Tibial nerve (tissue), 4 donors: Measurements from ENCODE around the gene JAKMIP1. TPM values are rescaled to one million over a fixed set of nuclear protein-coding genes. Genes with fewer than 3 reads are reported as not detected.

Experiments used
- DNase-seq, 2 donors: peaks; one replicate each; pipeline ENCODE4 v3.0.0-alpha.2; 2019; ENCODE audit warnings: low spot score in 2 of 2
- H3K27ac ChIP-seq, 4 donors: fragments of 200-600 bp; sonication (generic) in 3 of 4; one replicate each; pipeline ENCODE4 v1.5.1; 2017 to 2019; ENCODE audit warnings: mild to moderate bottlenecking in 1 of 4
- H3K27me3 ChIP-seq, 2 donors: fragments of 200-600 bp; sonication (generic) in 1 of 2; one replicate each; pipeline versions ENCODE4 v1.5.1 to v1.6.0; 2017 to 2019
- H3K36me3 ChIP-seq, 3 donors: fragments of 200-600 bp; sonication (generic); one replicate each; pipeline ENCODE4 v1.5.1; 2018 to 2019
- H3K4me1 ChIP-seq, 4 donors: fragments of 200-600 bp; sonication (generic) in 3 of 4; one replicate each; pipeline ENCODE4 v1.5.1; 2017 to 2019
- H3K4me3 ChIP-seq, 4 donors: fragments of 200-600 bp; sonication (generic) in 3 of 4; one replicate each; pipeline ENCODE4 v1.5.1; 2017 to 2019; ENCODE audit warnings: mild to moderate bottlenecking in 1 of 4, moderate library complexity in 1 of 4
- H3K9me3 ChIP-seq, 4 donors: fragments of 200-600 bp; sonication (generic) in 3 of 4; one replicate each; pipeline ENCODE4 v1.5.1; 2017 to 2019
- CTCF ChIP-seq, 5 experiments: fragments of 200-600 bp in 3 of 5; fragments of 450-650 bp in 2 of 5; sonication (generic) in 3 of 5; IDR thresholded peaks; one replicate each; pipeline ENCODE4 v1.5.1; 2016 to 2019; ENCODE audit warnings: antibody characterized with exemption in 5 of 5, mild to moderate bottlenecking in 3 of 5, moderate library complexity in 2 of 5
- EP300 ChIP-seq, 2 donors: sonication (generic); formaldehyde crosslinking; IDR thresholded peaks; one replicate each; pipeline ENCODE4 v1.6.1; 2017; ENCODE audit warnings: antibody characterized with exemption in 2 of 2, mild to moderate bottlenecking in 1 of 2
- POLR2A ChIP-seq, 2 donors: fragments of 450-650 bp; IDR thresholded peaks; one replicate each; pipeline ENCODE4 v1.6.1; 2017; ENCODE audit warnings: antibody characterized with exemption in 2 of 2, mild to moderate bottlenecking in 2 of 2, moderate library complexity in 2 of 2
- WGBS, 2 donors: methylation state at CpG; one replicate each; pipeline ENCODE4 v1.1.5; 2018; 5-methylcytosine and 5-hydroxymethylcytosine counted together
- total RNA-seq, 4 donors: library from RNA; depleted of rRNA; stranded (reverse); fragments of >200 nt; gene quantifications; one replicate each; pipeline ENCODE4 v1.1.0, GENCODE V29; 2016

The JAKMIP1 gene
- total RNA-seq, 4 donors from 2014 or later, result 0.30 to 2.5 (median 1.2) TPM

DNA sequence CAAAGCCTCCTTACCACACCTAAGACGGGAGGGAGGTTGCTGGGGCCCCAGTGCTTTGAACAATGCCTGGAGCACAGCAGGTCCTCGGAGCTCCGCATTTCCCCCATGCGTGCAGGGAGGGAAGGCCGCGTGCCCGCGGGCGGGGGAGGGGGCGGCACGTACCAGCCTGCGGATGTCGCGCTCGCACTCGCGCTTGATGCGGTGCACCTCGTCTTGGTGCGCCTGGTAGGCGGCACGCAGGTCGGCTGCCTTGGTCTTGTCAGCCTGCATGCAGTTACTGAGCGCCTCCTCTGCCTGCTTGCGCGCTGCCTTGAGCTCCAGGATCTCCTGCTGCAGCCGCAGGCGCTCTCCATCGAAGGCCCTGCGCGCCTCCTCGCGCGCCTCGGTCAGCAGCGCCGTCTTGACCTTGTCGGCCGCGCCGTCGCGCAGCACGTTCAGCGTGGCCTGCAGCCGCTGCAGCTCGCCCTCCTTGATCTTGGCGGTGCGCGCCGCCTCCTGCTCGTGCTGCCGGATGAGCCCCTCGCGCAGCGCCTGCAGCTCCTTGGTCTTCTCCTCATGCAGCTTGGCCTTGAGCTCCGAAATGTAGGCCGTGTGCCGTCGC, 94.9 kb downstream of the JAKMIP1 start:
- WGBS, 2 donors, result 59 to 62% methylated on average over 58 to 60 of the region's 60 CpGs
- DNase-seq, result no peak
- peaks cover 0 to 22% (median 2%) of the 10 kb centered on the region in 4 donors for H3K9me3 ChIP-seq

DNA sequence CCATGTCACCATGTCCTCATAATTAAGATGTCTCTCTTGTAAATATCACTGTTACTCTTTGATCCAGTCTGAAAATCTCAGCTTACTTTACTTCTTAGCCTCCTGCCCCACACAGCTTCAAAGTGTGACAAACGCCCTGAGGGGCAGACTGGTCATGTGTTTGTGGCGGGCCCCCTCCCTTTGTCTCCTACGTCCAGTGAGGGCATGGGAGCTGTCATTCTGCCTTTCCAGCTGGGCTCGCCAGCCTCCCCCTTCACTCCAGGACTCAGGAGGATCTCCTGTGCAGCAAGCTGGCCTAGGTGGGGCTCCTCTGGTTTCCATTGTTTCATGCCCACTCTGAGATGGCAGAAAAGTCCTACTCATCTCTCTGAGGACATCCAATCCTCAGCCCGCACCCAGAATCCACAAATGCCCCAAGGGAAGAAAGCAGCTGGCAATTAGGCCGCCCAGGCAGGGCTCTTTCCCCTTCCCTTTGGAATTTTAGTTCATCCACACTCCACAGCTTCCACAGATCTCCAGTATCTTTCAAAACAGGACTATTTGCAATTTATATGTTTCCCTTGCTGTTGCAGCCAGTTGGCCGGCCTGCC, 95.7 kb downstream of the JAKMIP1 start:
- 41 to 46% methylated on average over 7 of the region's 7 CpGs for WGBS, 2 donors
- Histone ChIP-seq H3K9me3 (peaks cover 0 to 22% (median 2%) of the 10 kb centered on the region in 4 donors), H3K4me3 (no peak overlapping the region), H3K4me1 (no peaks in the 10 kb centered on the region), H3K27me3 (no peaks in the 10 kb centered on the region), H3K27ac (no peak overlapping the region), H3K36me3 (no peaks in the 10 kb centered on the region)
- no peak for TF ChIP-seq POLR2A (IDR thresholded peaks at IDR 0.05)
- no peak for TF ChIP-seq EP300 (IDR thresholded peaks at IDR 0.05)
- no peak for TF ChIP-seq CTCF (IDR thresholded peaks at IDR 0.05)
- DNase-seq, result no peak

More for the DNA sequence above, 94.9 kb downstream of the JAKMIP1 start:
- H3K27me3 ChIP-seq, result no peaks in the 10 kb centered on the region
- TF ChIP-seq EP300 (IDR thresholded peaks at IDR 0.05) (no peak), CTCF (IDR thresholded peaks at IDR 0.05) (no peak), POLR2A (IDR thresholded peaks at IDR 0.05) (no peak)
- no peak overlapping the region for H3K4me3 ChIP-seq
- H3K27ac ChIP-seq, result no peak overlapping the region
- H3K4me1 ChIP-seq, result no peaks in the 10 kb centered on the region
- no peaks in the 10 kb centered on the region for H3K36me3 ChIP-seq

GRCh38 chr4:6097581-6097980, 102.8 kb downstream of the JAKMIP1 start:
- no peak for TF ChIP-seq POLR2A (IDR thresholded peaks at IDR 0.05)
- TF ChIP-seq EP300 (IDR thresholded peaks at IDR 0.05), result no peak
- TF ChIP-seq CTCF (IDR thresholded peaks at IDR 0.05), result no peak
- Histone ChIP-seq H3K4me1 (no peaks in the 10 kb centered on the region), H3K9me3 (peaks cover 0 to 5% (median 0%) of the 10 kb centered on the region in 4 donors), H3K27me3 (no peaks in the 10 kb centered on the region), H3K36me3 (no peaks in the 10 kb centered on the region), H3K27ac (no peak overlapping the region), H3K4me3 (no peak overlapping the region)
- 85 to 93% methylated on average over 5 of the region's 5 CpGs for WGBS, 2 donors
- DNase-seq, result no peak

- no peak for DNase-seq
- Histone ChIP-seq H3K4me1 (no peaks in the 10 kb centered on the region), H3K4me3 (no peak overlapping the region), H3K36me3 (no peaks in the 10 kb centered on the region), H3K9me3 (no peaks in the 10 kb centered on the region), H3K27ac (no peak overlapping the region), H3K27me3 (no peaks in the 10 kb centered on the region)
- TF ChIP-seq POLR2A (IDR thresholded peaks at IDR 0.05) (no peak), EP300 (IDR thresholded peaks at IDR 0.05) (no peak), CTCF (IDR thresholded peaks at IDR 0.05) (no peak)
- WGBS, 2 donors, result 87 to 89% methylated on average over 6 of the region's 6 CpGs
These were observed 104.5 kb downstream of the JAKMIP1 start for GRCh38 chr4:6095897-6096296.

GRCh38 chr4:6095023-6095752, 105.2 kb downstream of the JAKMIP1 start:
- Histone ChIP-seq H3K4me3 (no peak overlapping the region), H3K27ac (no peak overlapping the region), H3K27me3 (no peaks in the 10 kb centered on the region), H3K9me3 (no peaks in the 10 kb centered on the region), H3K36me3 (no peaks in the 10 kb centered on the region), H3K4me1 (no peaks in the 10 kb centered on the region)
- DNase-seq, result no peak
- TF ChIP-seq POLR2A (IDR thresholded peaks at IDR 0.05) (no peak), CTCF (IDR thresholded peaks at IDR 0.05) (no peak), EP300 (IDR thresholded peaks at IDR 0.05) (no peak)
- WGBS, 2 donors, result 46% methylated on average over 8 of the region's 8 CpGs
